Dendritic cell treated with granulocyte-macrophage colony-stimulating factor and Interleukin-4, amounts not matched to agents 40 ng/mL and 50 ng/mL, for 4 days (primary cell): ENCODE measurements around the gene SIKE1.
"Not testable (repeated sequence)": the region's sequence is repeated elsewhere in the genome, so short reads cannot be mapped to it uniquely, and the experiment has no call there.

Source experiments
- H3K27ac Mint-ChIP-seq: one replicate; pipeline ENCODE4 v1.8.0; 2022; ENCODE audit warnings: mild to moderate bottlenecking, mixed read lengths
- H3K27me3 Mint-ChIP-seq: one replicate; pipeline ENCODE4 v1.8.0; 2022; ENCODE audit warnings: mild to moderate bottlenecking, mixed read lengths
- H3K36me3 Mint-ChIP-seq: one replicate; pipeline ENCODE4 v1.8.0; 2022; ENCODE audit warnings: low read depth, mixed read lengths
- H3K4me1 Mint-ChIP-seq: one replicate; pipeline ENCODE4 v1.8.0; 2022; ENCODE audit warnings: low read depth, mixed read lengths
- H3K4me3 Mint-ChIP-seq: one replicate; pipeline ENCODE4 v1.8.0; 2022; ENCODE audit warnings: mild to moderate bottlenecking, moderate library complexity, mixed read lengths
- H3K9me3 Mint-ChIP-seq: one replicate; pipeline ENCODE4 v1.8.0; 2022; ENCODE audit warnings: mixed read lengths
- intact Hi-C: fragments of 100-400 bp; cut with micrococcal nuclease; formaldehyde crosslinking; loops from one replicate; pipeline ENCODE4 v1.15.0; 2022

SIKE1 gene

GRCh38 chr1:114780344-114781226, at the start of gene SIKE1:
TSS of gene SIKE1 (minus strand) at chr1:114780685. CDS start at chr1:114780607, 78 bp downstream.
- Mint-ChIP-seq H3K27ac (peak within 1 kb of the TSS; percentile 96), H3K36me3 (peaks cover 38% of the 10 kb centered on the region), H3K4me3 (peak within 1 kb of the TSS; percentile 94), H3K9me3 (peaks cover 1% of the 10 kb centered on the region), H3K27me3 (peaks cover 22% of the 10 kb centered on the region), H3K4me1 (peaks cover 6% of the 10 kb centered on the region)
- intact Hi-C loops, result loop anchor here (5.0 kb wide), 1 partner anchor 198 kb away; the partner anchor contains the start of gene BCAS2

GRCh38 chr1:114830075-114830474, 49.6 kb upstream of the SIKE1 start:
- H3K27ac Mint-ChIP-seq, H3K4me1 Mint-ChIP-seq, H3K9me3 Mint-ChIP-seq, intact Hi-C loops, H3K27me3 Mint-ChIP-seq, H3K4me3 Mint-ChIP-seq, H3K36me3 Mint-ChIP-seq: not testable (repeated sequence)

- Mint-ChIP-seq H3K4me3 (no peak overlapping the region), H3K27me3 (no peaks in the 10 kb centered on the region), H3K4me1 (no peaks in the 10 kb centered on the region), H3K36me3 (no peaks in the 10 kb centered on the region), H3K9me3 (peaks cover 20% of the 10 kb centered on the region), H3K27ac (no peak overlapping the region)
- intact Hi-C loops, result no loop called here
Observed at GRCh38 chr1:114828251-114828650, 47.8 kb upstream of the SIKE1 start.

- Mint-ChIP-seq H3K4me3 (no peak overlapping the region), H3K27ac (no peak overlapping the region), H3K36me3 (no peaks in the 10 kb centered on the region), H3K27me3 (peaks cover 2% of the 10 kb centered on the region), H3K4me1 (no peaks in the 10 kb centered on the region), H3K9me3 (peaks cover 34% of the 10 kb centered on the region)
- intact Hi-C loops, result no loop called here
Observed at GRCh38 chr1:114821978-114822377, 41.5 kb upstream of the SIKE1 start.

- peaks cover 2% of the 10 kb centered on the region for H3K27me3 Mint-ChIP-seq
- H3K4me3 Mint-ChIP-seq, result no peak overlapping the region
- no peak overlapping the region for H3K27ac Mint-ChIP-seq
- no peaks in the 10 kb centered on the region for H3K4me1 Mint-ChIP-seq
- intact Hi-C loops, result no loop called here
- peaks cover 34% of the 10 kb centered on the region for H3K9me3 Mint-ChIP-seq
- no peaks in the 10 kb centered on the region for H3K36me3 Mint-ChIP-seq
Observed at GRCh38 chr1:114820392-114820791, 39.9 kb upstream of the SIKE1 start.

GRCh38 chr1:114819869-114820268, 39.4 kb upstream of the SIKE1 start:
- no peaks in the 10 kb centered on the region for H3K4me1 Mint-ChIP-seq
- peaks cover 29% of the 10 kb centered on the region for H3K9me3 Mint-ChIP-seq
- H3K27ac Mint-ChIP-seq, result no peak overlapping the region
- H3K27me3 Mint-ChIP-seq, result peaks cover 2% of the 10 kb centered on the region
- no peaks in the 10 kb centered on the region for H3K36me3 Mint-ChIP-seq
- intact Hi-C loops, result no loop called here
- no peak overlapping the region for H3K4me3 Mint-ChIP-seq

GRCh38 chr1:114804449-114804848, 24.0 kb upstream of the SIKE1 start:
- H3K4me1 Mint-ChIP-seq, H3K27me3 Mint-ChIP-seq, H3K27ac Mint-ChIP-seq, H3K9me3 Mint-ChIP-seq, intact Hi-C loops, H3K4me3 Mint-ChIP-seq, H3K36me3 Mint-ChIP-seq: not testable (repeated sequence)

- Mint-ChIP-seq H3K36me3 (no peaks in the 10 kb centered on the region), H3K27me3 (peaks cover 10% of the 10 kb centered on the region)
Observed at GRCh38 chr1:114803001-114803400, 22.5 kb upstream of the SIKE1 start.

GRCh38 chr1:114794038-114794437, 13.6 kb upstream of the SIKE1 start:
- no peaks in the 10 kb centered on the region for H3K4me1 Mint-ChIP-seq
- intact Hi-C loops, result no loop called here
- H3K4me3 Mint-ChIP-seq, result no peak overlapping the region
- H3K36me3 Mint-ChIP-seq, result no peaks in the 10 kb centered on the region
- H3K9me3 Mint-ChIP-seq, result no peaks in the 10 kb centered on the region
- H3K27me3 Mint-ChIP-seq, result peaks cover 16% of the 10 kb centered on the region
- no peak overlapping the region for H3K27ac Mint-ChIP-seq

More at GRCh38 chr1:114803001-114803400, 22.5 kb upstream of the SIKE1 start:
- Mint-ChIP-seq H3K27ac (no peak overlapping the region), H3K4me1 (no peaks in the 10 kb centered on the region), H3K4me3 (no peak overlapping the region), H3K9me3 (no peaks in the 10 kb centered on the region)
- intact Hi-C loops, result no loop called here

GRCh38 chr1:114790581-114790980, 10.1 kb upstream of the SIKE1 start:
- H3K9me3 Mint-ChIP-seq, result peaks cover 22% of the 10 kb centered on the region
- intact Hi-C loops, H3K4me3 Mint-ChIP-seq, H3K27ac Mint-ChIP-seq, H3K36me3 Mint-ChIP-seq, H3K4me1 Mint-ChIP-seq: not testable (repeated sequence)
- H3K27me3 Mint-ChIP-seq, result peaks cover 35% of the 10 kb centered on the region

GRCh38 chr1:114786440-114786839, 6.0 kb upstream of the SIKE1 start:
- H3K4me1 Mint-ChIP-seq, H3K27ac Mint-ChIP-seq, H3K36me3 Mint-ChIP-seq, intact Hi-C loops, H3K4me3 Mint-ChIP-seq: not testable (repeated sequence)
- H3K9me3 Mint-ChIP-seq, result peaks cover 23% of the 10 kb centered on the region
- H3K27me3 Mint-ChIP-seq, result peaks cover 50% of the 10 kb centered on the region

- Mint-ChIP-seq H3K36me3 (peaks cover 21% of the 10 kb centered on the region), H3K4me3 (no peak overlapping the region), H3K27ac (no peak overlapping the region), H3K27me3 (peaks cover 35% of the 10 kb centered on the region), H3K4me1 (peaks cover 6% of the 10 kb centered on the region), H3K9me3 (peaks cover 20% of the 10 kb centered on the region)
- intact Hi-C loops, result loop anchor here (5.0 kb wide), 1 partner anchor 200 kb away; the partner anchor contains the start of gene BCAS2
Observed at GRCh38 chr1:114782476-114782875, 2.0 kb upstream of the SIKE1 start.

GRCh38 chr1:114779722-114780121, 763 bp downstream of the SIKE1 start:
- no peaks in the 10 kb centered on the region for H3K9me3 Mint-ChIP-seq
- peaks cover 17% of the 10 kb centered on the region for H3K27me3 Mint-ChIP-seq
- H3K27ac Mint-ChIP-seq, result peak overlapping the region; percentile 96
- H3K4me3 Mint-ChIP-seq, result peak overlapping the region; percentile 94
- peaks cover 6% of the 10 kb centered on the region for H3K4me1 Mint-ChIP-seq
- intact Hi-C loops, result loop anchor here (5.0 kb wide), 1 partner anchor 197 kb away; the partner anchor contains the start of gene BCAS2
- H3K36me3 Mint-ChIP-seq, result peaks cover 47% of the 10 kb centered on the region

GRCh38 chr1:114776726-114777125, 3.8 kb downstream of the SIKE1 start:
- H3K4me1 Mint-ChIP-seq, H3K27ac Mint-ChIP-seq, intact Hi-C loops, H3K4me3 Mint-ChIP-seq, H3K27me3 Mint-ChIP-seq, H3K9me3 Mint-ChIP-seq: not testable (repeated sequence)
- H3K36me3 Mint-ChIP-seq, result peaks cover 57% of the 10 kb centered on the region
